Endodermal cell (in vitro differentiated cells): ENCODE data around the gene CCNJL. TPM values are rescaled to one million over a fixed set of nuclear protein-coding genes. Genes with fewer than 3 reads are reported as not detected.
"Not testable (repeated sequence)": the region's sequence is repeated elsewhere in the genome, so short reads cannot be mapped to it uniquely, and the experiment has no call there.

Source experiments
- DNase-seq: peaks from one replicate; pipeline ENCODE4 v3.0.0-alpha.2; 2017
- H3K27ac ChIP-seq: 2 replicates; pipeline ENCODE4 v1.5.1; 2013; ENCODE audit warnings: mild to moderate bottlenecking, low read depth, low read length, moderate library complexity
- H3K27me3 ChIP-seq: 2 replicates; pipeline ENCODE4 v1.6.1; 2013; ENCODE audit warnings: mild to moderate bottlenecking, low read length, moderate library complexity; ENCODE audit not compliant: insufficient read depth, control insufficient read depth, poor library complexity, severe bottlenecking
- H3K36me3 ChIP-seq: 2 replicates; pipeline ENCODE4 v1.7.0; 2013; ENCODE audit warnings: mild to moderate bottlenecking, low read length, moderate library complexity; ENCODE audit not compliant: control insufficient read depth, insufficient read depth
- H3K4me1 ChIP-seq: one replicate; pipeline ENCODE4 v1.7.0; 2013; ENCODE audit warnings: low read length; ENCODE audit not compliant: control insufficient read depth, insufficient read depth
- H3K4me3 ChIP-seq: 2 replicates; pipeline ENCODE4 v1.5.1; 2013; ENCODE audit warnings: mild to moderate bottlenecking, low read length, moderate library complexity
- H3K9ac ChIP-seq: 2 replicates; pipeline ENCODE4 v1.6.1; 2013; ENCODE audit warnings: mild to moderate bottlenecking, low read length, moderate library complexity; ENCODE audit not compliant: poor library complexity, severe bottlenecking; ENCODE audit errors: extremely low read depth
- H3K9me3 ChIP-seq: 2 replicates; pipeline ENCODE4 v1.6.1; 2013; ENCODE audit warnings: mild to moderate bottlenecking, low read length, moderate library complexity; ENCODE audit not compliant: control insufficient read depth
- H3K27ac Mint-ChIP-seq: 2 replicates; pipeline ENCODE4 v1.8.0; 2020; ENCODE audit warnings: mixed read lengths
- H3K27me3 Mint-ChIP-seq: 2 replicates; pipeline ENCODE4 v1.8.0; 2021; ENCODE audit warnings: mild to moderate bottlenecking, mixed read lengths; ENCODE audit not compliant: insufficient read depth
- H3K36me3 Mint-ChIP-seq: 2 replicates; pipeline ENCODE4 v1.8.0; 2020; ENCODE audit warnings: low read depth, mixed read lengths
- H3K4me1 Mint-ChIP-seq: 2 replicates; pipeline ENCODE4 v1.8.0; 2020; ENCODE audit warnings: mixed read lengths
- H3K4me3 Mint-ChIP-seq: 2 replicates; pipeline ENCODE4 v1.8.0; 2020; ENCODE audit warnings: mild to moderate bottlenecking, moderate library complexity, mixed read lengths
- H3K9me3 Mint-ChIP-seq: 2 replicates; pipeline ENCODE4 v1.8.0; 2020; ENCODE audit warnings: mild to moderate bottlenecking, mixed read lengths
- WGBS, 2 experiments: methylation state at CpG; one replicate each; pipeline versions ENCODE4 v1.1.5 to v1.1.7; 2013; ENCODE audit warnings: missing lambda C conversion rate in 2 of 2, mixed read lengths in 1 of 2; ENCODE audit not compliant: insufficient coverage in 1 of 2, insufficient read length in 1 of 2; 5-methylcytosine and 5-hydroxymethylcytosine counted together
- total RNA-seq, 2 donors: library from RNA; stranded (reverse); fragmentation: NEBNext Ultra II Directional in 1 of 2; extraction: Animal tissue kit (Norgen Biotek cat#: 25700) in 1 of 2; gene quantifications; 2 replicates in 1 of 2; 3 replicates in 1 of 2; pipeline ENCODE4 v1.2.1, GENCODE V29; 2021
- TF ChIP-seq, protein P1 (sequence below): fragments of 200-600 bp; sonication (generic); conservative IDR thresholded peaks from 2 replicates; pipeline ENCODE4 v1.5.0; 2021; ENCODE audit warnings: antibody characterized with exemption, mild to moderate bottlenecking

CCNJL gene
- total RNA-seq, 2 donors from 2014 or later = 14.1 to 18.7 TPM

DNA sequence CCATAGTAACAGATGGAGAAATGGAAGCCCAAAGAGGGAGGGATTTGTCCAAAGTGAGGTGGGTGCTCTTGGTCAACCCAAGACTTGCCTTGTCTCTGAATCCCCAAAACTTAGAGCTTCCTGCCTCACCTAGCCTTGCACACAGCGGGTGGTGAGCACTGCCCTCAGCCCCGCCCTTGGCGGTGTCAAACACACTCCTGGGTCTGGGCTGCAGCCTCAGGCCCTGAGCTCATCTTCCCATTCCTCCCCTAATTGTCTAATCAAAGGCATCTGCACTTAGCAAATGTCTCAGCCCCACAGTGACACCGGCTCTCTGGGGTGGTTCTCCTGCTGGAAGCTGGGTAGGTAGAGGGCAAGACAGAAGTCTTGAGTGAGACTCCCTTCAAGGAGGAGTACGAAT lies 62.1 kb downstream of the CCNJL start:
- no peaks in the 10 kb centered on the region for H3K4me1 ChIP-seq
- Mint-ChIP-seq H3K4me1 (peaks cover 34% of the 10 kb centered on the region), H3K27me3 (no peaks in the 10 kb centered on the region), H3K9me3 (no peaks in the 10 kb centered on the region), H3K27ac (no peak overlapping the region), H3K36me3 (peaks cover 25% of the 10 kb centered on the region), H3K4me3 (no peak overlapping the region)
- H3K9ac ChIP-seq = no peak overlapping the region
- H3K36me3 ChIP-seq = peaks cover 15% of the 10 kb centered on the region
- no peak for DNase-seq
- no peak overlapping the region for H3K27ac ChIP-seq
- H3K4me3 ChIP-seq = no peak overlapping the region
- TF ChIP-seq, protein P1, sequence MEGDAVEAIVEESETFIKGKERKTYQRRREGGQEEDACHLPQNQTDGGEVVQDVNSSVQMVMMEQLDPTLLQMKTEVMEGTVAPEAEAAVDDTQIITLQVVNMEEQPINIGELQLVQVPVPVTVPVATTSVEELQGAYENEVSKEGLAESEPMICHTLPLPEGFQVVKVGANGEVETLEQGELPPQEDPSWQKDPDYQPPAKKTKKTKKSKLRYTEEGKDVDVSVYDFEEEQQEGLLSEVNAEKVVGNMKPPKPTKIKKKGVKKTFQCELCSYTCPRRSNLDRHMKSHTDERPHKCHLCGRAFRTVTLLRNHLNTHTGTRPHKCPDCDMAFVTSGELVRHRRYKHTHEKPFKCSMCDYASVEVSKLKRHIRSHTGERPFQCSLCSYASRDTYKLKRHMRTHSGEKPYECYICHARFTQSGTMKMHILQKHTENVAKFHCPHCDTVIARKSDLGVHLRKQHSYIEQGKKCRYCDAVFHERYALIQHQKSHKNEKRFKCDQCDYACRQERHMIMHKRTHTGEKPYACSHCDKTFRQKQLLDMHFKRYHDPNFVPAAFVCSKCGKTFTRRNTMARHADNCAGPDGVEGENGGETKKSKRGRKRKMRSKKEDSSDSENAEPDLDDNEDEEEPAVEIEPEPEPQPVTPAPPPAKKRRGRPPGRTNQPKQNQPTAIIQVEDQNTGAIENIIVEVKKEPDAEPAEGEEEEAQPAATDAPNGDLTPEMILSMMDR = no peak
- 88 to 96% methylated on average over 4 to 5 of the region's 5 CpGs for WGBS, 2 experiments
- H3K27me3 ChIP-seq = no peaks in the 10 kb centered on the region
- H3K9me3 ChIP-seq = no peaks in the 10 kb centered on the region

DNA sequence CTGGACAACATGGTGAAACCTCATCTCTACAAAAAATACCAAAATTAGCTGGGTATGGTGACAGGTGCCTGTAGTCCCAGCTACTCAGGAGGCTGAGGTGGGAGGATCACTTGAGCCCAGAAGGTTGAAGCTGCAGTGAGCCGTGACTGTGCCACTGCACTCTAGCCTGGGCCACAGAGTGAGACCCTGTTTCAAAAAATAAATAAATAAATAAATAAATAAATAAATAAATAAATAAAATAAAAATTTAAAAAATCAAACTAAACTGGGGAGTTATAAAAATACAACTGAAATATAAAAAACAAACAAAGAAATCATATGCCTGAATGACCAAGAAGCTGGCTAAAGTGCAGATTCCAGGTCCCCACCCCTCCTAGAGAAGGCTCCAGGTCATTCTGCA lies 62.8 kb downstream of the CCNJL start:
- not testable (repeated sequence) for H3K9me3 Mint-ChIP-seq, H3K4me3 ChIP-seq, H3K9me3 ChIP-seq, H3K27me3 ChIP-seq, H3K27me3 Mint-ChIP-seq, H3K9ac ChIP-seq, H3K4me3 Mint-ChIP-seq, H3K27ac ChIP-seq, H3K4me1 ChIP-seq, H3K27ac Mint-ChIP-seq, DNase-seq
- Mint-ChIP-seq H3K36me3 (peaks cover 25% of the 10 kb centered on the region), H3K4me1 (peaks cover 34% of the 10 kb centered on the region)
- H3K36me3 ChIP-seq = peaks cover 14% of the 10 kb centered on the region
- 100% methylated on average over 1 of the region's 1 CpG; no CpG with 5 or more reads in 1 of the 2 experiments for whole genome bisulfite sequencing, 2 experiments

DNA sequence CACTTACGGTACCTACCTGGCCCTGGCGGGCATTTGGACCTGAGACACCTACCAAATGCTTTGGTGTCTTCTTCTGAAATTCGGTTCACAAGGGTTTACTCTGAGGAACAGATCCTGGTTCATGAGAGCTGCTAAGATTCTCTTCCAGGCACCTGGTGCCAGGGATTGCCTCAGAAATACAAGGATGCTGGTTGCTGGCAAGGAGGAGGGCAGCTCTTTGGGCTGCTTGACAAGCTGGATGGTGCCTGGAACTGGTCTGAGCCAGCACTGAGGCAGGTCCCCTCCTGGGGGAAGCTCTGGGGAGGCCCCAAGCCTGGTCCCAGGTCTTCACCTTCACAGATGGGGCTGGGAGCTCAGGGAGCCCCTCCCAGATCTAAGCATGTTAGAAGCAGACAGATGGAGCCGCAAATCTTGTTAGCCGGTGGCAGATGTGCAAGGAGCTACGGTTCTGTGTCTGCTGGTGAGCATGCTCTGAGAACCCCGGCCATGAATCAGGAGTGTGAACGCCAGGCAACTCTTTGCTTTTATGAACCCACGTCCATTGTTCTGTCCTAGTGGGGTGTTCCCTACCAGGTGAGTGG lies 66.8 kb downstream of the CCNJL start:
- H3K27ac ChIP-seq = peak overlapping the region; percentile 47

More for the DNA sequence above, 66.8 kb downstream of the CCNJL start:
- H3K4me3 Mint-ChIP-seq = no peak overlapping the region
- TF ChIP-seq, protein P1 = no peak
- Histone ChIP-seq H3K4me3 (no peak overlapping the region), H3K9me3 (no peaks in the 10 kb centered on the region), H3K9ac (no peak overlapping the region), H3K4me1 (no peaks in the 10 kb centered on the region), H3K36me3 (no peaks in the 10 kb centered on the region), H3K27me3 (no peaks in the 10 kb centered on the region)
- peaks cover 14% of the 10 kb centered on the region for H3K4me1 Mint-ChIP-seq
- 92 to 93% methylated on average over 5 to 9 of the region's 9 CpGs for WGBS, 2 experiments
- no peaks in the 10 kb centered on the region for H3K27me3 Mint-ChIP-seq
- H3K9me3 Mint-ChIP-seq = no peaks in the 10 kb centered on the region
- DNase-seq = no peak
- no peaks in the 10 kb centered on the region for H3K36me3 Mint-ChIP-seq
- no peak overlapping the region for H3K27ac Mint-ChIP-seq
